Measurements from ENCODE around the gene SLC22A3. TPM values are rescaled to one million over a fixed set of nuclear protein-coding genes. Genes with fewer than 3 reads are reported as not detected.

The SLC22A3 gene
- total and polyA plus RNA-seq, 4 donors: 9.5 to 65.0 (median 33.3) TPM

GRCh38 chr6:160456214-160456546, 108.0 kb downstream of the SLC22A3 start:
- WGBS, 2 donors: 42 to 49% methylated on average over 3 of the region's 3 CpGs

DNA sequence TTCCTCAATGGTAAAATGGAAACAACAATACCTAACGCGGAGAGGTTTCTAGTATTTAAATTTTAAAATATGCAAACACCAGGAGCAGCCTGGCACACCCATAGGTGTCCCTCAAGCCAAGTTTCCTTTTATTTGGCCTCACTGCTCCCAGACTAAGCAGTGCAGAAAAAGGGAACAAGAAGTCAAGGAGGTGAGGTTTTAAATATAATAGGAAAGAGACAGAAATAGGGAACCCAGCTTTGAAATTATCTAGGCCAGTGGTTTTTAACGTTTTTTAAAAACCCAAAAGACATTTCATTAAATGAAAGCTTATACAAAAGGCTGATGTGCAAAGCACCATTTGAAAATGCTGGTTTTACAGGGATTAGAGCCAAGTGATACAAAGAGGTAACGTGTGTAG, 109.6 kb downstream of the SLC22A3 start:
- Histone ChIP-seq H3K4me3 (no peak overlapping the region), H3K27ac (ENCODE audit: low read depth in 1 of 2, low read length in 1 of 2) (no peak overlapping the region), H3K27me3 (ENCODE audit: control insufficient read depth in 3 of 3, insufficient read depth in 3 of 3, low read length in 2 of 3) (peaks cover 0 to 3% (median 0%) of the 10 kb centered on the region in 3 donors), H3K9ac (ENCODE audit: insufficient read depth in 1 of 2, low read length in 2 of 2) (no peak overlapping the region), H3K36me3 (ENCODE audit: control insufficient read depth in 4 of 4, insufficient read depth in 4 of 4, low read length in 4 of 4) (no peaks in the 10 kb centered on the region), H3K9me3 (ENCODE audit: control insufficient read depth in 4 of 4, insufficient read depth in 3 of 4, low read length in 3 of 4) (no peaks in the 10 kb centered on the region), H3K4me1 (ENCODE audit: control insufficient read depth in 5 of 5, insufficient read depth in 5 of 5, low read length in 5 of 5) (peaks cover 0 to 7% (median 0%) of the 10 kb centered on the region in 5 donors)
- no peak for TF ChIP-seq CTCF (IDR thresholded peaks at IDR 0.05; ENCODE audit: control extremely low read depth, extremely low read depth)
- no peak for ATAC-seq (ENCODE audit: insufficient read depth, low FRiP score)
- WGBS, 2 donors: 36 to 45% methylated on average over 4 of the region's 4 CpGs
- DNase-seq: no peak

More at GRCh38 chr6:160456214-160456546, 108.0 kb downstream of the SLC22A3 start:
- Histone ChIP-seq H3K27me3 (ENCODE audit: control insufficient read depth in 3 of 3, insufficient read depth in 3 of 3, low read length in 2 of 3) (no peaks in the 10 kb centered on the region), H3K36me3 (ENCODE audit: control insufficient read depth in 4 of 4, insufficient read depth in 4 of 4, low read length in 4 of 4) (no peaks in the 10 kb centered on the region), H3K9ac (ENCODE audit: insufficient read depth in 1 of 2, low read length in 2 of 2) (no peak overlapping the region), H3K9me3 (ENCODE audit: control insufficient read depth in 4 of 4, insufficient read depth in 3 of 4, low read length in 3 of 4) (peaks cover 0 to 2% (median 0%) of the 10 kb centered on the region in 4 donors), H3K4me3 (no peak overlapping the region), H3K4me1 (ENCODE audit: control insufficient read depth in 5 of 5, insufficient read depth in 5 of 5, low read length in 5 of 5) (peaks cover 0 to 7% (median 0%) of the 10 kb centered on the region in 5 donors), H3K27ac (ENCODE audit: low read depth in 1 of 2, low read length in 1 of 2) (no peak overlapping the region)
- DNase-seq (no peak), ATAC-seq (ENCODE audit: insufficient read depth, low FRiP score) (no peak)
- no peak for TF ChIP-seq CTCF (IDR thresholded peaks at IDR 0.05; ENCODE audit: control extremely low read depth, extremely low read depth)

- no peak overlapping the region for H3K9ac ChIP-seq (ENCODE audit: insufficient read depth in 1 of 2, low read length in 2 of 2)
- no peak for DNase-seq
These were observed 113.5 kb downstream of the SLC22A3 start for GRCh38 chr6:160461641-160462040.

More at GRCh38 chr6:160461641-160462040, 113.5 kb downstream of the SLC22A3 start:
- no peak for TF ChIP-seq CTCF (IDR thresholded peaks at IDR 0.05; ENCODE audit: control extremely low read depth, extremely low read depth)
- H3K36me3 ChIP-seq (ENCODE audit: control insufficient read depth in 4 of 4, insufficient read depth in 4 of 4, low read length in 4 of 4): no peaks in the 10 kb centered on the region
- H3K4me3 ChIP-seq: no peak overlapping the region
- no peak overlapping the region for H3K27ac ChIP-seq (ENCODE audit: low read depth in 1 of 2, low read length in 1 of 2)
- WGBS, 2 donors: 78 to 79% methylated on average over 3 of the region's 3 CpGs
- peaks cover 0 to 3% (median 0%) of the 10 kb centered on the region in 3 donors for H3K27me3 ChIP-seq (ENCODE audit: control insufficient read depth in 3 of 3, insufficient read depth in 3 of 3, low read length in 2 of 3)
- no peaks in the 10 kb centered on the region for H3K4me1 ChIP-seq (ENCODE audit: control insufficient read depth in 5 of 5, insufficient read depth in 5 of 5, low read length in 5 of 5)
- ATAC-seq (ENCODE audit: insufficient read depth, low FRiP score): no peak
- H3K9me3 ChIP-seq (ENCODE audit: control insufficient read depth in 4 of 4, insufficient read depth in 3 of 4, low read length in 3 of 4): no peaks in the 10 kb centered on the region

Measured in lung (tissue), 12 donors.